ENCODE measurements around the gene ZNF25. TPM values are rescaled to one million over a fixed set of nuclear protein-coding genes. Genes with fewer than 3 reads are reported as not detected.

The ZNF25 gene
- polyA plus RNA-seq, 1 donor from 2014 or later, result 3.2 TPM

Other genes starting within 250 kb of the ZNF25 start
- 8.8 TPM for gene ZNF248, start 119.0 kb downstream of the ZNF25 start, polyA plus RNA-seq
- 25.0 TPM for gene ZNF33A, start 34.0 kb upstream of the ZNF25 start, polyA plus RNA-seq
- 6.2 TPM for gene ZNF37A, start 117.7 kb upstream of the ZNF25 start, polyA plus RNA-seq